IPS-NIHi7 (cell line): ENCODE results near the gene DZIP1.

Experiments used
- DNase-seq: peaks from one replicate; pipeline ENCODE4 v3.0.0; 2012; ENCODE audit warnings: mixed read lengths; ENCODE audit errors: extremely low spot score

Gene DZIP1

DNA sequence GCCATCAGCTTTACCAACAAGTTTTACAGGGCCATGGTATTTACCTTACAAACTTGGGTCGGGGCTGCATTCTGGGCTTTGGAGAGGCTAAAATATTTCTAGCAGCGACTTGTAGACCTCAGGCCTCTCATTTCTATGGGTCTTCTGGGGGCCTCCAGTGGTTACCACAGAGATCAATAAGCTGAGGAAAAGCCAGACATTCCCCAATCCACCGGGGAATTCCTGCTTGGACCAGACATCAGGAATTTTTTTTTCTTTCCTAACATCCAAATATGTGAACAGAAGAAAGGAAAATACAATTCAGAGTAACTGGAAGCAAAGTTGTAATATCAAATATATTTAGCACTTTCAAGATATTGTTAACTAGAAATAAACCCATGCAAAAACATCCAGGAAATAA is 1.5 kb downstream of the DZIP1 start:
- no peak for DNase-seq

DNA sequence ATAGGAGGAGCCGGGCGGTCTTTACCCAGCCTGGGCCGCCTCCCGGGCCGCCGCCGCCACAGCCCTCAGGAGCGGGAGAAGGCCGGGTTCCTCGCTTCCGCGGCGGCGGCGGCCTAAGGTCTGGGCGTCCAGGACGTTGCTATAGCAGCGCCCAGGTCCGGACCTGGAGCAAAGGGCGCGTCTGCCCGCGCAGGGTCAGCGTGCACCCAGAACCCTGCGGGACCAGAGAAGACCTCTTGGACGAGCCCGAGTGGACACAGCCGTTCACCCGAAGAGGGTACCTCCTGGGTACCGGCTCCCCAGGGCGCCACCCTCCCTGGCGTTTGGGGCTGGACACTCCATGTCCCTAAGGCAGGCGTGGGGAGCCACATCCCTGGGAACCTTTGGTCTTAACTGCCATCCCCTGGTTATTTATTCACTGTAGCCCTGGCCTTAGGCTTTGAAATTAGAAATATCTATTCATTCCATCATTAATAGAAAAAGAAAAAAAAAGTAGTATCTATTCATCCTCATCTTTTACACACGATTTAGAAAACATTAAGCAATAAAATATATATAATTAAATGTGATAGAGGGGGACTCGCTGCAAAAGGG is 2.4 kb downstream of the DZIP1 start:
- peak; percentile 68 for DNase-seq

DNA sequence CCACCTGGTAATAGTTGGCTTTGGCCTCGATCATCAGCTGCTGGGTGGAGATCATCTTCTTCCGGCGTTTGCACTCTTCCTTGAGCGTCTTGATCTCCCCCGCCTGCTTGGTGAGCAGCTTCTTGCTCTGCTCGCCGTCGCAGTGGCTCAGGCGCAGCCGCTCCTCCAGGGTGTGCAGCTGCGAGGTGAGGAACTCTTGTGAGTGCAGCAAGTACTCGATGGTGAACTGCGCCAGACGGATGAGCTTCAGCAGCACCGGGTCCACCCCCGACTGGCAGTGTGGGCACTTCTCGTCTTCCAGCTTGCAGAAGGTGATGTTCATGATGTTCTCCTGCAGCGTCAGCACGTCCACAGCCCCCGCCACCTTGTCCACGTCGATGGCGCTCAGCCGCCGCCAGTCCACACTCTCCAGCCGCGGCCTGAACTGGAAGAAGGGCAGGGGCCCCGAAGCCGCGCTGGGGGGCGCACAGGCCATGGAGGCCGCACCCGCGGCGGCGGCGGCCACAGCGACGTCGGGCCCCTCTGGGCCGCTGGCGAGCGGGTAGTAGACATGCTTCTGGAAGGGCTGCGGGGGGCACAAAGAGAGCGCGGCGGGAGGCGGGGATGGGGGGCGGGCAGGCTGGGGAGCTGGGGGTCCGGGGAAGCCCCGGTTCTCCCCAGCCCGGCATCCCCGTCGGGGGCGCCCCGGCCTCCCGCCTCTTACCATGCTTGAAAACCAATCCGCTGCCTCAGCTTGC is 3.0 kb downstream of the DZIP1 start:
- DNase-seq: no peak

DNA sequence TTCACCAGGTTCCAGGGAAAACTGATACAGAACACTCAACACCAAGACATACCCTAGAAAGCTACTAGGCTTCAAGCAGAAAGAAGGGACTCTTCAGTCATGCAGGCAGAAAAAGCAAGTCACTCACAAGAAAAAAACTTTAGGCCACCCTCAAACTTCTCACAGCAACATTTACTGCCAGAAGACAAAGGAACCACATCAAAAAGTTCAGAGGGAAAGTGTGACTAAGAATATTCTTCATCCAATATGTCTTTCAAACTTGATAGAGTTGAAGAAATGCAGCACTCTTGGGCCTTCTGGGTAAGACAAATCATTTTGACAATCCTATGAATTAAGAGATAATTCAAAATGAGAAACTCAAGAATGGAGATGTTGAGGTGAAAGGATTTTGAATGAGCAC is 7.7 kb downstream of the DZIP1 start:
- no peak for DNase-seq

DNA sequence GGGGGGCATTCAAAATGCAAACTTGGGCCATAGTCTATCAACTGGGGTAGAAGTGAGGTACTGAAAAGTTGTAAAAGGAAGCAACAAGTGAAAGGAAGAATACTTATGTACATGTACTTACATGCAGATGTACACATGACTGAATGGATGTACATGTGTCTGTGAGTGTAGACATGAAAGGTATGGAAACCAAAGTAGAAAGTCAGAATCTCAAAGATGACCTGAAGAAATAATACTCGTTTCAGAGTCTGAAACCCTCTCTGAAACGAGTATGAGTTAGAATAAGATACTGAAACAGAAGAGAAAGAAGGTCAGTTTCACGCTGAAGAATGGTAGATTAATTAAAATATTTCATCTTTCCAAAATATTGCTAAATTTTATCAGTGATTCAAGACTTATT is 13.9 kb downstream of the DZIP1 start:
- DNase-seq: no peak

DNA sequence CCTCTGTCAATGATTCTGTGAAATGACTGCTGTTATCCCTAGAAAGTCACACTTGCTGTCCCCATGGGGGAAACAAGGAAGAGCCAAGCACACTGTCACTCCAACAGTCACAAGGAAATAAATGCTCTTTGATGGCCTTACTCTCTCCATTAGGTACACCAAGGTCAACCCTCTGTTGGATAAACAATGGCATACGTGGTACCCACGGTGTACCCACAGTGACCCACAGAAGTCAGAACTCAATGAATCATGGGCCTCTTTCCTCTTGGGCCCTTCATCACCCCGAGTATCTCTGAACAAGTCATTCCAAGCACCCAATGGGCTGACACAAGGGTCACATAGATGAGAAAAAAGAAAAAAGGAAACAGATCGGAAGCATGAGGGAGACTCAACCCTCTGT is 15.4 kb downstream of the DZIP1 start:
- DNase-seq: no peak

GRCh38 chr13:95628488-95628887 is 16.0 kb downstream of the DZIP1 start:
- DNase-seq: no peak

DNA sequence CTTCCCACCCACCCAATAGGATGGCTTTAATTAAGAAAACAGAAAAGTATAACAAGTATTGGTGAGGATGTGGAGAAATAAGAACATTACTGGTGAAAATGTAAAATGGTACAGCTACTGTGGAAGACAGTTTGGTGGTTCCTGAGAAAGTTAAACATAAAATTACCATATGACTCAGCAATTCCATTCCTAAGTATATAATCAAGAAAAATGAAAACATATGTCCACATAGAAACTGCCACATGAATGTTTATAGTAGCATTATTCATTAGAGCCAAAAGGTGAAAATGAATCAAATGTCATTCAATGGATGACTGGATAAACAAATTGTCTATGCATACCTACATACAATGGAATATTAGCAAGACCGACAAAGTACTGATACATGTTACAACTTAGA is 16.9 kb downstream of the DZIP1 start:
- DNase-seq: no peak

DNA sequence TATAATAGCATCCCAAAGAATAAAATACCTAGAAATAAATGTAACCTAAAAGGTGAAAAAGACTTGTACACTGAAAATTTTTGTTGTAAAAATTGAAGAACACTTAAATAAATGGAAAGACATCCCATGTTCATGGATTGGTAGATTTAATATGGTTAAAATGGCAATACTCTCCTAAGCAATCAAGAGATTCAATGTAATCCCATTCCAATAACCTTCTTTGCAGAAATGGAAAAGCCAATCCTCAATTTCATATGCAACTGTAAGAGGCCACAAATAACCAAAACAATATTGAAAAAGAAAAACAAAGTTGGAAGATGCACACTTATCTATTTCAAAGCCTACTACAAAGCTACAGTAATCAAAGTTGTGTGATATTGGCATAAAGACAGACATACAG is 17.7 kb downstream of the DZIP1 start:
- no peak for DNase-seq

DNA sequence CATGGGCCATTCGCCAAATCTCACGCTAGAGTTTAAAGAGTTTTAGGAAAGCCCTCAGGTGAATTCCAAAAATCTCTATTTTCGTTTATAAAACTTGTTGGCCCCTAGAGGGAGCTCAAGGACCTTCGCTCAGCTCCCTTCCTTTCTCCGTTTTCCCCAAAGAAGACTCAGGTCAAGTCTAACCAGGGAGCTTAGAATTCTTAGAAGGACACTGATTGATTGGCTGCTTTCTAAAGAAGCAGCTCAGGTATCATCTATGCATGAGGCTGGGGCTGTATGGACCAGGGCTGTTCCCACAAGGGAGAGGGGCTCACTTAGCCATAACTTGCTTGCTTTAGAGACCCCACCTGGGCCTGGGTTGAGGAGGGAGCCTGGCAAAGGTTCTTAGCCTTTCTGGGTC is 20.5 kb downstream of the DZIP1 start:
- peak; percentile 75 for DNase-seq

DNA sequence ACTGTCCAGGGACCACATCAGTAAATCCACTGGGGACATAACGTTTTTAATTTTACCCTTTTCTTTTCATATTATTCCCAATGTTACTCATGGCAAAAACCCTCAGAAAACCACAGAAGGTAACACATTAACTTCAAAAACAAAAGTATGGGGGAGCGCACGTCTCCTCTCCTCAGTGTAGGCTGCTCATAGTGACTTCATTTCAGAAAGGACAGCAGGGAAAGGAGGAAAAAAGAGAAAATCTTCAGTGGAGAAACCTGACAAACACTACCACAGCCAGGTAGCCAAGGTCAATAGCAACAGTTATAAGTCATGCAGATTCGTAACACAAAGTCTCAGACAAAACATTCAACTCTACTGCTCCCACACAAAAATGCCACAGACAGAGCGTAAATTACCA is 21.4 kb downstream of the DZIP1 start:
- DNase-seq: no peak

GRCh38 chr13:95620825-95621498 is 23.5 kb downstream of the DZIP1 start:
- no peak for DNase-seq

- DNase-seq: no peak
Measured at GRCh38 chr13:95620030-95620824, 24.3 kb downstream of the DZIP1 start.

- DNase-seq: no peak
Measured at GRCh38 chr13:95615539-95615938, 29.0 kb downstream of the DZIP1 start.

- no peak for DNase-seq
Measured at GRCh38 chr13:95614641-95615245, 29.8 kb downstream of the DZIP1 start.

DNA sequence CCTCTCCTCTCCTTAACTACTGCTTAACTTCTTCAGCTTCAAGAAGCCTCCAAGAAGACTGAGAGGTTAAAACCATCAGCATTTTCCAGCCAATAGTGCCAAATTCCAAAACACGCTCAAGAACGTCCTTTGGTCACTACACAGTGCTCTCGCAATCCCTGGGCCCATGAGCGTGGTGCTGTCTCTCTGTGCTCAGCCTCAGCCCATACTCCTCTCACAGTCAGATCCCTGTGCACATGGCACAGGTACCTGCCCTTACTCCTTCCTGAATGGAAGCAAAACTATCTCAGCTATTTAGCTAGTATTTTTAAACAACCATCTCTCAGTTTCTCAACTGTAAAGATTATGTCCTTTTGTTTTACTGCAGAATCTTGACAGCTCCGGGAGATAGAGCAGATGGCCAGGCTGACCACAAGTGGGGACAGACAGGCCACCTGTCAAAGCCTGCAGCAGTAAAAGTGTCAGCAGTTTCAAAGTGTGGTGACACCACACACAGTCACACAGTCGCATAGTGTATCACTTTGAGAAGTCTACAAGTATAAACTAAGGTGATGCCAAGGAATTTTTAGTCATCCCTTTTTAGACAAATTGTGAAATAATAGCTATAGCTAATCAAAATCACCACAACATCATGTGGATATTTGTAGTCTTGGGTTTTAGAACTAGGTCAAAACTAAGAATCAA is 35.7 kb downstream of the DZIP1 start:
- no peak for DNase-seq

- DNase-seq: no peak
Measured at GRCh38 chr13:95607366-95607765, 37.1 kb downstream of the DZIP1 start.

DNA sequence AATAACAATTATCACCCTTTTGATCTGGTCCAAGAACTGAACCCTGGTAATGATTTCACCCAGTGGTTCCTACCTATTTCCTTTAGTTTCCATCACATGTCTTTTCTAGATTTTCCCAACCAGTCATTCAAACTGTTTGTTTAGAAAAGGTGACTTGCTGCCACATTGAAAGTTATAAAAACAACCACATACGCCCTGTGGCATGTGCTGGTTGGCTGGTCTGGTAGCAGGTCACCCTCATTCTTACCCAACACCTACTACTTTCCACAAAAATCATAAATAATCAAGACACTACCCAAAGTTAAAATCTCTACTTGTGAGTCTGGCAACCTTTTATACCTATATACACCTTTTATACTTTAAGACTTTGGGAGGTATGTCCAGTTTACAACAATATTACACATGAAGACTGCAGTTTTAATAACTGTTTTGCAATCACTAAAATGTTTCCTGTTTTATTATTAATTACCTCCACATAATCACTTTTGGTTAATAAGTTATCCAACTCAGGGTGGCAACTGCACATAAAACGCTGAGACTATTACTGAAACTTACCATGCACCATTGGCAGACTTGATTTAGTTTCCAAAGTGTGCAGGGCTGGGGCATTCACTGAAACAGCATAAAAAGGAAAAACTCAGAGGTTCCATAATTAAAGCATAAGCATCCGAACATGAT is 38.9 kb downstream of the DZIP1 start:
- no peak for DNase-seq

GRCh38 chr13:95604556-95604915 is 40.0 kb downstream of the DZIP1 start:
- DNase-seq: no peak

DNA sequence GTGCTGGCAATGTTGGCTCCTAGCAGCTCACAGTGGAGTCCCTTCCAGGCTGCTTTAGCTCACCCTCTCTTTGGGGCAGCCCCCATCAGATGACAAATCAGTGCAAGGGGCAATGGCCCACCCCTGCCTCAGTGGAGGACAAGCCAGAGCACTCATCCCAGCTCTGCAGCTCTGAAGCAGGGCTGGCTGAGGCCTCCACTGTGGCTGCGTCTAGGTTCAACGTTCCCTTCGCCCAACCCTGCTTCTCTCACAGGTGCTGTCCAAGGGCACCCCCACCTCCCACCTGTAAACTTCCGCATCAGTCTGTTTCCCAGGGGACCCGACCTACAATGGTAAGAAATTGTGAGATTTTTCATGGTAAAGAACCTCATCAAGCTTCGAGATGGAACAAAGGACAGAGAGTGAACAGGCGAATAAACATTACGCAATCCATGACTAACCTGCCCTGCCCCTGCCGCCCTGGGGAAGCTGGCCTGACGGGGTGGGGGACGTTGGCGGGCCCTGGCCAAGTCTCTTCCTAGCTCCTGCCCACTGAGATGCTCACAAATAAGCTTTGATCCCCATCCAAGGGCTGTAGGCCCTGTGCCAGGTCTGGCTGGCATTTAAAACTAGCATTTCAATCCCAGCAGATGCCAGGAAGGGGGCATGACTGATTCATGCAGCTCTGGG is 40.5 kb downstream of the DZIP1 start:
- no peak for DNase-seq
